ENCODE measurements around the gene ADD3.

ADD3 gene

DNA sequence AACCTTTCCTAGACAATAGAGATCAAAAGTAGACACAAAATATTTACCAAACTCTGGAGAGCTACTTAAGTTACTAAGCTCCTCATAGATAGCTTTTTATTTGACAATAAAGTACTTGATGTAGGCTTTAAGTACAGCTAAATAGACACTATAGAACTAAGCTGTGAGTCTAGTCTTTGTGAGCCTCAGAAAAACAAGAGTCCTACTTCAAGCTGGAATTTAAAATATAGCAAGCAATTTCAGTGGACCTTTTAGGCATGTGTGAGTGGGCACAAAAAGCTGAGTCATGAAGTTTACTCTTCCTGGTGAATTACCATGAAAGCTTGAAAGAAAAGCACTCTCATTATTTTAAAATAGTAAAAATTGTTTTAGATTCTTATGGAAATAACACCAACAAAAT is 76.1 kb downstream of the ADD3 start (continued):
- TF ChIP-seq ZNF341 (tag by site-specific recombination; IDR thresholded peaks at IDR 0.05; ENCODE audit: low read depth), result no peak
- TF ChIP-seq TRIM28 (IDR thresholded peaks at IDR 0.05; ENCODE audit: borderline replicate concordance, low read length), result no peak
- no peak for TF ChIP-seq ZNF132 (tag by site-specific recombination; IDR thresholded peaks at IDR 0.05; ENCODE audit: borderline replicate concordance)
- no peak for TF ChIP-seq ZNF571 (tag by site-specific recombination; IDR thresholded peaks at IDR 0.05)
- no peak for TF ChIP-seq ZNF544 (tag by site-specific recombination; IDR thresholded peaks at IDR 0.05)

DNA sequence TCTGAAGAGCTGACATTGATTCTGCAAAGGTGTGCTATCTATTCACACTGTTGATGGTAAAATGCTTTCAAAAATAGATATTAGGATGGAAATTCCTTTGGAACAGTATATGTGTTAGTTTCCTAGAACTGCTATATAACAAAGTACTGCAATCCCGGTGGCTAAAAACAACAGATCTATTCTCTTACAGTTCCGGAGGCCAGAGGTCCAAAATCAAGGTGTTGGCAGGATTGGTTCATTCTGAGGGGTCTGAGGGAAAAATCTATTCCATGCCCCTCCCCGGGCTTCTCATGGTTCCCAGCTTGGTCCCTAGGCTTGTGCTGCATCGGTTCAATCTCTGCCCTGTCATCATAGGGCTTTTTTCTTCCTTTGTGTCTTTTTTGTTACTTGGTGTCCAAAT is 79.9 kb downstream of the ADD3 start:
- POLR2A ChIA-PET, result no interaction called here
- CTCF ChIA-PET, result interaction anchor here (0.9 kb wide), 1 partner anchor 204 kb away, joined by 3 read pairs; no protein-coding TSS in a partner anchor
- no peak overlapping the region for H3K4me3 ChIP-seq (ENCODE audit: low read depth, low read length)

More for the DNA sequence above, 79.9 kb downstream of the ADD3 start:
- peaks cover 14% of the 10 kb centered on the region for H3K4me1 ChIP-seq (ENCODE audit: control insufficient read depth, insufficient read depth, low read length)
- no peak for TF ChIP-seq ZNF544 (tag by site-specific recombination; IDR thresholded peaks at IDR 0.05)
- TF ChIP-seq, protein P1, sequence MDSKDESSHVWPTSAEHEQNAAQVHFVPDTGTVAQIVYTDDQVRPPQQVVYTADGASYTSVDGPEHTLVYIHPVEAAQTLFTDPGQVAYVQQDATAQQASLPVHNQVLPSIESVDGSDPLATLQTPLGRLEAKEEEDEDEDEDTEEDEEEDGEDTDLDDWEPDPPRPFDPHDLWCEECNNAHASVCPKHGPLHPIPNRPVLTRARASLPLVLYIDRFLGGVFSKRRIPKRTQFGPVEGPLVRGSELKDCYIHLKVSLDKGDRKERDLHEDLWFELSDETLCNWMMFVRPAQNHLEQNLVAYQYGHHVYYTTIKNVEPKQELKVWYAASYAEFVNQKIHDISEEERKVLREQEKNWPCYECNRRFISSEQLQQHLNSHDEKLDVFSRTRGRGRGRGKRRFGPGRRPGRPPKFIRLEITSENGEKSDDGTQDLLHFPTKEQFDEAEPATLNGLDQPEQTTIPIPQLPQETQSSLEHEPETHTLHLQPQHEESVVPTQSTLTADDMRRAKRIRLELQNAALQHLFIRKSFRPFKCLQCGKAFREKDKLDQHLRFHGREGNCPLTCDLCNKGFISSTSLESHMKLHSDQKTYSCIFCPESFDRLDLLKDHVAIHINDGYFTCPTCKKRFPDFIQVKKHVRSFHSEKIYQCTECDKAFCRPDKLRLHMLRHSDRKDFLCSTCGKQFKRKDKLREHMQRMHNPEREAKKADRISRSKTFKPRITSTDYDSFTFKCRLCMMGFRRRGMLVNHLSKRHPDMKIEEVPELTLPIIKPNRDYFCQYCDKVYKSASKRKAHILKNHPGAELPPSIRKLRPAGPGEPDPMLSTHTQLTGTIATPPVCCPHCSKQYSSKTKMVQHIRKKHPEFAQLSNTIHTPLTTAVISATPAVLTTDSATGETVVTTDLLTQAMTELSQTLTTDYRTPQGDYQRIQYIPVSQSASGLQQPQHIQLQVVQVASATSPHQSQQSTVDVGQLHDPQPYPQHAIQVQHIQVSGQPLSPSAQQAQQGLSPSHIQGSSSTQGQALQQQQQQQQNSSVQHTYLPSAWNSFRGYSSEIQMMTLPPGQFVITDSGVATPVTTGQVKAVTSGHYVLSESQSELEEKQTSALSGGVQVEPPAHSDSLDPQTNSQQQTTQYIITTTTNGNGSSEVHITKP (tag by site-specific recombination; IDR thresholded peaks at IDR 0.05), result no peak
- no peak for TF ChIP-seq ZNF791 (tag by site-specific recombination; IDR thresholded peaks at IDR 0.05)
- TF ChIP-seq MZF1 (tag by site-specific recombination; IDR thresholded peaks at IDR 0.05; ENCODE audit: borderline replicate concordance), result no peak
- TF ChIP-seq, protein P2, sequence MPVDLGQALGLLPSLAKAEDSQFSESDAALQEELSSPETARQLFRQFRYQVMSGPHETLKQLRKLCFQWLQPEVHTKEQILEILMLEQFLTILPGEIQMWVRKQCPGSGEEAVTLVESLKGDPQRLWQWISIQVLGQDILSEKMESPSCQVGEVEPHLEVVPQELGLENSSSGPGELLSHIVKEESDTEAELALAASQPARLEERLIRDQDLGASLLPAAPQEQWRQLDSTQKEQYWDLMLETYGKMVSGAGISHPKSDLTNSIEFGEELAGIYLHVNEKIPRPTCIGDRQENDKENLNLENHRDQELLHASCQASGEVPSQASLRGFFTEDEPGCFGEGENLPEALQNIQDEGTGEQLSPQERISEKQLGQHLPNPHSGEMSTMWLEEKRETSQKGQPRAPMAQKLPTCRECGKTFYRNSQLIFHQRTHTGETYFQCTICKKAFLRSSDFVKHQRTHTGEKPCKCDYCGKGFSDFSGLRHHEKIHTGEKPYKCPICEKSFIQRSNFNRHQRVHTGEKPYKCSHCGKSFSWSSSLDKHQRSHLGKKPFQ (tag by site-specific recombination; IDR thresholded peaks at IDR 0.05), result no peak
- no peak for TF ChIP-seq ZSCAN16 (tag by site-specific recombination; IDR thresholded peaks at IDR 0.05)
- no peak for TF ChIP-seq KLF10 (tag by site-specific recombination; IDR thresholded peaks at IDR 0.05)
- TF ChIP-seq, protein P3, sequence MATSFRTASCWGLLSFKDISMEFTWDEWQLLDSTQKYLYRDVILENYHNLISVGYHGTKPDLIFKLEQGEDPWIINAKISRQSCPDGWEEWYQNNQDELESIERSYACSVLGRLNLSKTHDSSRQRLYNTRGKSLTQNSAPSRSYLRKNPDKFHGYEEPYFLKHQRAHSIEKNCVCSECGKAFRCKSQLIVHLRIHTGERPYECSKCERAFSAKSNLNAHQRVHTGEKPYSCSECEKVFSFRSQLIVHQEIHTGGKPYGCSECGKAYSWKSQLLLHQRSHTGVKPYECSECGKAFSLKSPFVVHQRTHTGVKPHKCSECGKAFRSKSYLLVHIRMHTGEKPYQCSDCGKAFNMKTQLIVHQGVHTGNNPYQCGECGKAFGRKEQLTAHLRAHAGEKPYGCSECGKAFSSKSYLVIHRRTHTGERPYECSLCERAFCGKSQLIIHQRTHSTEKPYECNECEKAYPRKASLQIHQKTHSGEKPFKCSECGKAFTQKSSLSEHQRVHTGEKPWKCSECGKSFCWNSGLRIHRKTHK (tag by site-specific recombination; IDR thresholded peaks at IDR 0.05), result no peak
- TF ChIP-seq, protein P4, sequence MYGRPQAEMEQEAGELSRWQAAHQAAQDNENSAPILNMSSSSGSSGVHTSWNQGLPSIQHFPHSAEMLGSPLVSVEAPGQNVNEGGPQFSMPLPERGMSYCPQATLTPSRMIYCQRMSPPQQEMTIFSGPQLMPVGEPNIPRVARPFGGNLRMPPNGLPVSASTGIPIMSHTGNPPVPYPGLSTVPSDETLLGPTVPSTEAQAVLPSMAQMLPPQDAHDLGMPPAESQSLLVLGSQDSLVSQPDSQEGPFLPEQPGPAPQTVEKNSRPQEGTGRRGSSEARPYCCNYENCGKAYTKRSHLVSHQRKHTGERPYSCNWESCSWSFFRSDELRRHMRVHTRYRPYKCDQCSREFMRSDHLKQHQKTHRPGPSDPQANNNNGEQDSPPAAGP (tag by site-specific recombination; IDR thresholded peaks at IDR 0.05), result no peak
- TF ChIP-seq, protein P5, sequence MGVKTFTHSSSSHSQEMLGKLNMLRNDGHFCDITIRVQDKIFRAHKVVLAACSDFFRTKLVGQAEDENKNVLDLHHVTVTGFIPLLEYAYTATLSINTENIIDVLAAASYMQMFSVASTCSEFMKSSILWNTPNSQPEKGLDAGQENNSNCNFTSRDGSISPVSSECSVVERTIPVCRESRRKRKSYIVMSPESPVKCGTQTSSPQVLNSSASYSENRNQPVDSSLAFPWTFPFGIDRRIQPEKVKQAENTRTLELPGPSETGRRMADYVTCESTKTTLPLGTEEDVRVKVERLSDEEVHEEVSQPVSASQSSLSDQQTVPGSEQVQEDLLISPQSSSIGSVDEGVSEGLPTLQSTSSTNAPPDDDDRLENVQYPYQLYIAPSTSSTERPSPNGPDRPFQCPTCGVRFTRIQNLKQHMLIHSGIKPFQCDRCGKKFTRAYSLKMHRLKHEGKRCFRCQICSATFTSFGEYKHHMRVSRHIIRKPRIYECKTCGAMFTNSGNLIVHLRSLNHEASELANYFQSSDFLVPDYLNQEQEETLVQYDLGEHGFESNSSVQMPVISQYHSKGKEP (tag by site-specific recombination; IDR thresholded peaks at IDR 0.05), result no peak
- TF ChIP-seq ZNF510 (tag by site-specific recombination; IDR thresholded peaks at IDR 0.05; ENCODE audit: insufficient replicate concordance), result no peak
- no peak for TF ChIP-seq OSR2 (tag by site-specific recombination; IDR thresholded peaks at IDR 0.05)
- no peaks in the 10 kb centered on the region for H3K9me3 ChIP-seq (ENCODE audit: control insufficient read depth, insufficient read depth, low read depth, low read length)
- H3K36me3 ChIP-seq (ENCODE audit: control insufficient read depth in 2 of 2, insufficient read depth in 1 of 2, low read length in 2 of 2), result peaks cover 0 to 3% of the 10 kb centered on the region in 2 experiments; a peak in 1 of 3 replicates
- H3K27ac ChIP-seq (ENCODE audit: extremely low read depth, low read depth, low read length), result no peak overlapping the region

Measured in HEK293 (cell line).